SU-DHL-6 (cell line): Measurements from ENCODE around the gene DTNBP1.

Experiments
- H2AFZ ChIP-seq: fragments of 200-600 bp; sonication (generic); 2 replicates; pipeline ENCODE4 v1.6.1; 2014; ENCODE audit warnings: low read depth, mild to moderate bottlenecking, moderate library complexity, mixed read lengths, antibody characterized with exemption, low read length; ENCODE audit not compliant: severe bottlenecking
- H3F3A ChIP-seq: fragments of 200-600 bp; shearing (Covaris generic); 2 replicates; pipeline ENCODE4 v1.6.0; 2016; ENCODE audit warnings: antibody characterized with exemption, mild to moderate bottlenecking; ENCODE audit not compliant: insufficient read depth
- H3K27ac ChIP-seq: fragments of 200-600 bp; sonication (generic); 2 replicates; pipeline ENCODE4 v1.5.1; 2016; ENCODE audit warnings: low read depth, mild to moderate bottlenecking, low read length, moderate library complexity, mixed read lengths
- H3K27me3 ChIP-seq: fragments of 200-600 bp; sonication (generic), shearing (Covaris generic); 2 replicates; pipeline ENCODE4 v1.6.0; 2014; ENCODE audit warnings: mild to moderate bottlenecking, low read length
- H3K36me3 ChIP-seq: fragments of 200-600 bp; sonication (generic); 2 replicates; pipeline ENCODE4 v1.6.1; 2014; ENCODE audit warnings: mild to moderate bottlenecking, low read length, mixed read lengths
- H3K4me2 ChIP-seq: fragments of 300-600, 200-600 bp; shearing (Covaris generic), sonication (generic); 2 replicates; pipeline ENCODE4 v1.6.0; 2014; ENCODE audit warnings: low read length, low read depth, mild to moderate bottlenecking; ENCODE audit not compliant: poor library complexity, severe bottlenecking
- H3K4me3 ChIP-seq: fragments of 200-600 bp; sonication (generic); 2 replicates; pipeline ENCODE4 v1.5.1; 2014; ENCODE audit warnings: antibody characterized with exemption, low read length, mild to moderate bottlenecking, mixed read lengths; ENCODE audit not compliant: insufficient read depth, poor library complexity, severe bottlenecking
- H3K79me2 ChIP-seq: fragments of 200-600 bp; sonication (generic); 2 replicates; pipeline ENCODE4 v1.6.1; 2014; ENCODE audit warnings: mild to moderate bottlenecking, low read length, moderate library complexity; ENCODE audit not compliant: insufficient read depth
- H3K9ac ChIP-seq: fragments of 200-600 bp; sonication (generic); 2 replicates; pipeline ENCODE4 v1.7.0; 2014; ENCODE audit warnings: mild to moderate bottlenecking, low read length
- H3K9me2 ChIP-seq: fragments of 200-600 bp; sonication (generic); replicated peaks from 2 replicates; pipeline ENCODE4 v1.6.1; 2014; ENCODE audit warnings: low read length; ENCODE audit not compliant: insufficient read depth
- H3K9me3 ChIP-seq: fragments of 200-600 bp; sonication (generic); 2 replicates; pipeline ENCODE4 v1.6.1; 2014; ENCODE audit warnings: low read length, mixed read lengths; ENCODE audit not compliant: insufficient read depth
- H4K20me1 ChIP-seq: fragments of 200-600 bp; sonication (generic); 2 replicates; pipeline ENCODE4 v1.6.1; 2014; ENCODE audit warnings: low read depth, mild to moderate bottlenecking, antibody characterized with exemption, low read length, moderate library complexity, mixed read lengths
- EZH2phosphoT487 ChIP-seq: fragments of 200-600 bp; sonication (generic), shearing (Covaris generic); conservative IDR thresholded peaks from 2 replicates; pipeline ENCODE4 v1.6.1; 2018; ENCODE audit warnings: mild to moderate bottlenecking, antibody characterized with exemption, low read length, moderate library complexity, mixed read lengths
- TF ChIP-seq, protein P1 (sequence below): fragments of 200-600 bp; sonication (generic); IDR thresholded peaks from one replicate; pipeline ENCODE4 v1.5.1; 2017; ENCODE audit warnings: antibody characterized with exemption, mild to moderate bottlenecking, low read length, moderate library complexity; ENCODE audit not compliant: insufficient read depth, poor library complexity, severe bottlenecking

The DTNBP1 gene

DNA sequence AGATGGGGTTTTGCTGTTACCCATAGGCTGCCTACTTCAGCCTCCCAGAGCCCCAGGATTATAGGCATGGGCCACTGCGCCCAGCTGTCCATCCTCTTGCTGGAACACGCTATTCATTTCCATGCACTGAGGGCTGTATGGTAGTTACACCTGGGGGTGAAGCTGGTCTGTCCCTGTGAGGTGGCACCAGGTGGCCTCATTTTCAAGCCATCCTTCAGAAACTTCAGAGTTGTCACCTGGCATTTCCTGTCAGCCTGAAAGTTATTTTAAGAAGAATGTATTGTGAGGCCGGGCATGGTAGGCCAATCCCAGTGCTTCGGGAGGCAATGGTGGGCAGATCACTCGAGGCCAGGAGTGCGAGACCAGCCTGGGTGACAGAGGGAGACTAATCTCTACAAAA lies 147.6 kb downstream of the DTNBP1 start:
- no peak overlapping the region for H3K9ac ChIP-seq
- no peak overlapping the region for H2AFZ ChIP-seq
- H3K36me3 ChIP-seq, result no peaks in the 10 kb centered on the region
- no peaks in the 10 kb centered on the region for H3K27me3 ChIP-seq
- TF ChIP-seq, protein P1, sequence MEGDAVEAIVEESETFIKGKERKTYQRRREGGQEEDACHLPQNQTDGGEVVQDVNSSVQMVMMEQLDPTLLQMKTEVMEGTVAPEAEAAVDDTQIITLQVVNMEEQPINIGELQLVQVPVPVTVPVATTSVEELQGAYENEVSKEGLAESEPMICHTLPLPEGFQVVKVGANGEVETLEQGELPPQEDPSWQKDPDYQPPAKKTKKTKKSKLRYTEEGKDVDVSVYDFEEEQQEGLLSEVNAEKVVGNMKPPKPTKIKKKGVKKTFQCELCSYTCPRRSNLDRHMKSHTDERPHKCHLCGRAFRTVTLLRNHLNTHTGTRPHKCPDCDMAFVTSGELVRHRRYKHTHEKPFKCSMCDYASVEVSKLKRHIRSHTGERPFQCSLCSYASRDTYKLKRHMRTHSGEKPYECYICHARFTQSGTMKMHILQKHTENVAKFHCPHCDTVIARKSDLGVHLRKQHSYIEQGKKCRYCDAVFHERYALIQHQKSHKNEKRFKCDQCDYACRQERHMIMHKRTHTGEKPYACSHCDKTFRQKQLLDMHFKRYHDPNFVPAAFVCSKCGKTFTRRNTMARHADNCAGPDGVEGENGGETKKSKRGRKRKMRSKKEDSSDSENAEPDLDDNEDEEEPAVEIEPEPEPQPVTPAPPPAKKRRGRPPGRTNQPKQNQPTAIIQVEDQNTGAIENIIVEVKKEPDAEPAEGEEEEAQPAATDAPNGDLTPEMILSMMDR, result no peak
- no peak for TF ChIP-seq EZH2phosphoT487
- peak overlapping the region; percentile 1 for H3K27ac ChIP-seq
- H3K4me2 ChIP-seq, result no peak overlapping the region
- H3K9me3 ChIP-seq, result no peaks in the 10 kb centered on the region
- no peaks in the 10 kb centered on the region for H4K20me1 ChIP-seq
- no peak overlapping the region for H3K4me3 ChIP-seq
- H3K9me2 ChIP-seq, result no peaks in the 10 kb centered on the region
- no peaks in the 10 kb centered on the region for H3K79me2 ChIP-seq
- no peaks in the 10 kb centered on the region for H3F3A ChIP-seq

DNA sequence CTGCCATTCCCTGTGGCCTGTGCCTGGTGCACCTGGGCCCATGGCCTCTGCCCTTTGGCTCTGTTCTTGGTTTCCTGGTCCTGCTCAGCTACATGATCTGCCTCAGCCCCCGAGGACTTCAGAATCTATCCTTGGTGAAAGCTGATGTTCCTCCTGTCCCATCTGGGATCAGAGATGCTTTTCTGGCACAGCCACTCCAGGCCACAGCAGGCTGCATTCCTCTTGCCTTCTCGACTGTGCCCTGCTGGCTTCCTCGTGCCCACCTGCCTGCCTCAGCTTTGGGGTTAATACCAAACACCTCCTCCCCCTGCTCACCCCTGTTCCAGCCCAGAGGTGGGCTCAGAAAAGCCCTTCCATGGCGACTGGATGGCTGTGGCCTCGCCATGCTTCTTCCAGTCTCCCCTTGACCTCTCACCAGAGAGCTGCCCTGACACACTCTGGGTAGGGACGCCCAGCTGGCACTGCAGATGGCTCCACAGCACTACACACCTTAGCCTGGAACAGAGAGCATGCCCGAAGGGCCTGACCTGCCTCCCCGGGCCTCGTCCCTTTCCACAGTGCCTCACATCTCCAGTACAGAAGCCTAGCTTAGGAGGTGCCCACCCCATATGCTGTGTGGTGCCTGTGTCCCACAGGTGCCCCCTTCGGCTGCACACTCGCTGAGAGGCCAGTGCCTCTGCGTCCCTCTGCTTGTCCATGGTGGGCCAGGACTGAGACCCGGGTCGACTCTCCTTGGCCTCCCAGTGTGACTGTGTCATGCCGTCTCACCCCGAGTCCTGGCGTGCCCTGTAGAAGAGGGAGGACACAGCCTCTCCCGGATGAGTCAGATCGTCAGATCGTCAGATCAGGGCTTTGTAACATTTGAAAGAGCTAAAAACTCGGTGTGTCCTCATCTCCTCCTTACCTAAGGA lies 148.8 kb downstream of the DTNBP1 start:
- Histone ChIP-seq H2AFZ (no peak overlapping the region), H3K9me3 (no peaks in the 10 kb centered on the region), H3K4me2 (no peak overlapping the region), H3K27ac (no peak overlapping the region), H3K79me2 (no peaks in the 10 kb centered on the region), H3K4me3 (no peak overlapping the region), H3K9ac (no peak overlapping the region), H4K20me1 (no peaks in the 10 kb centered on the region), H3F3A (no peaks in the 10 kb centered on the region), H3K36me3 (no peaks in the 10 kb centered on the region), H3K9me2 (no peaks in the 10 kb centered on the region), H3K27me3 (no peaks in the 10 kb centered on the region)
- TF ChIP-seq EZH2phosphoT487, result no peak
- TF ChIP-seq, protein P1, result no peak

DNA sequence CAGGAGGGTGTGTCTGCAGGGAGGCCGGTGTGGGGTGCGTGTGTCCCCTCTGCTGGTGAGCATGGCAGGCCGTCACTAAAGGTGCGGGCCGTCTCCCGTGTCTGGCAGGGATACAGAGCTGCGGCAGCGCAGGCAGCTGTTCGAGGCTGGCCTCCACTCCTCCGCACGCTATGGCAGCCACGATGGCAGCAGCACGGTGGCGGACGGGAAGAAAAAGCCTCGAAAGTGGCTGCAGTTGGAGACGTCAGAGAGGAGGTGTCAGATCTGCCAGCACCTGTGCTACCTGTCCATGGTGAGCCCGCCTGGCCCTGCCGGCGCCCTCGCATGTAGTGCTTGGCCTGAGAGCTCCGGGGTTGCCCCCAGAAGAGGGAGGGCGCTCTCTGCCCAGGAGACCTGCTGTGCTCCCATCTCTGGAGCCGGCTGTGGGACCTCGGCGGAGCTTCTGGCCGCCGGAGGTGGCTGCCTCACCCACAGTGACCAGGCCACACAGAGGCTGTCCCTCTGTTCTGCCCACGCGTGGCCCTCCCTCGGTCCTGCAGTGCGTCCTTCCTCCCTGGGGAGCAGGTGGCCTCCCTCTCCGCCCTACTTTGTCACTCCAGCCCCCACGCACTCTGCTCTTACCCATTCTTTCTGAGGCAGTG lies 149.6 kb downstream of the DTNBP1 start:
- Histone ChIP-seq H3K36me3 (no peaks in the 10 kb centered on the region), H3F3A (no peaks in the 10 kb centered on the region), H2AFZ (no peak overlapping the region), H3K9me2 (no peaks in the 10 kb centered on the region), H3K27me3 (no peaks in the 10 kb centered on the region), H3K9ac (no peak overlapping the region), H3K4me2 (no peak overlapping the region), H4K20me1 (no peaks in the 10 kb centered on the region), H3K27ac (no peak overlapping the region), H3K4me3 (no peak overlapping the region), H3K9me3 (no peaks in the 10 kb centered on the region), H3K79me2 (no peaks in the 10 kb centered on the region)
- no peak for TF ChIP-seq EZH2phosphoT487
- TF ChIP-seq, protein P1, result no peak
